Adrenal gland (tissue), 5 donors: ENCODE results near the gene RPL7L1.
"Not testable (repeated sequence)": the region's sequence is repeated elsewhere in the genome, so short reads cannot be mapped to it uniquely, and the experiment has no call there.

ENCODE experiments used
- POLR2A ChIP-seq, 2 donors: fragments of 450-650 bp; IDR thresholded peaks; one replicate each; pipeline ENCODE4 v1.6.1; 2017; ENCODE audit warnings: antibody characterized with exemption in 2 of 2, mild to moderate bottlenecking in 2 of 2, moderate library complexity in 1 of 2
- TF ChIP-seq, protein P1 (sequence below), 6 experiments: fragments of 450-650 bp in 4 of 6; fragments of 200-600 bp in 2 of 6; sonication (generic) in 1 of 6; IDR thresholded peaks; 1 replicate in 5 of 6; 2 replicates in 1 of 6; pipeline versions ENCODE4 v1.5.1 to v1.8.0; 2016 to 2021; ENCODE audit warnings: antibody characterized with exemption in 6 of 6, mild to moderate bottlenecking in 2 of 6, moderate library complexity in 1 of 6
- donor health status: DM: no; HTN: no; CAD: no.

- TF ChIP-seq, protein P1, sequence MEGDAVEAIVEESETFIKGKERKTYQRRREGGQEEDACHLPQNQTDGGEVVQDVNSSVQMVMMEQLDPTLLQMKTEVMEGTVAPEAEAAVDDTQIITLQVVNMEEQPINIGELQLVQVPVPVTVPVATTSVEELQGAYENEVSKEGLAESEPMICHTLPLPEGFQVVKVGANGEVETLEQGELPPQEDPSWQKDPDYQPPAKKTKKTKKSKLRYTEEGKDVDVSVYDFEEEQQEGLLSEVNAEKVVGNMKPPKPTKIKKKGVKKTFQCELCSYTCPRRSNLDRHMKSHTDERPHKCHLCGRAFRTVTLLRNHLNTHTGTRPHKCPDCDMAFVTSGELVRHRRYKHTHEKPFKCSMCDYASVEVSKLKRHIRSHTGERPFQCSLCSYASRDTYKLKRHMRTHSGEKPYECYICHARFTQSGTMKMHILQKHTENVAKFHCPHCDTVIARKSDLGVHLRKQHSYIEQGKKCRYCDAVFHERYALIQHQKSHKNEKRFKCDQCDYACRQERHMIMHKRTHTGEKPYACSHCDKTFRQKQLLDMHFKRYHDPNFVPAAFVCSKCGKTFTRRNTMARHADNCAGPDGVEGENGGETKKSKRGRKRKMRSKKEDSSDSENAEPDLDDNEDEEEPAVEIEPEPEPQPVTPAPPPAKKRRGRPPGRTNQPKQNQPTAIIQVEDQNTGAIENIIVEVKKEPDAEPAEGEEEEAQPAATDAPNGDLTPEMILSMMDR (IDR thresholded peaks at IDR 0.05), result not testable (repeated sequence)
- not testable (repeated sequence) for TF ChIP-seq POLR2A (IDR thresholded peaks at IDR 0.05)
These were observed 1.5 kb downstream of the RPL7L1 start for GRCh38 chr6:42880871-42881270.
